HG03432 (cell line): ENCODE measurements around the gene PFN2.

Source experiments
- ATAC-seq: cut with Tn5 transposase; IDR thresholded peaks from one replicate; pipeline ENCODE4 v1.9.1; 2021; ENCODE audit warnings: mild to moderate bottlenecking, moderate library complexity; ENCODE audit not compliant: unreplicated experiment

PFN2 gene

GRCh38 chr3:149933008-149933407, 37.7 kb downstream of the PFN2 start:
- ATAC-seq: no peak

- no peak for ATAC-seq
These were observed 50.6 kb downstream of the PFN2 start for GRCh38 chr3:149920119-149920518.

GRCh38 chr3:149919509-149919908, 51.2 kb downstream of the PFN2 start:
- no peak for ATAC-seq

- no peak for ATAC-seq
These were observed 53.5 kb downstream of the PFN2 start for GRCh38 chr3:149917124-149917667.
